ENCODE data around the gene LRRC55. TPM values are rescaled to one million over a fixed set of nuclear protein-coding genes. Genes with fewer than 3 reads are reported as not detected.
A peak's percentile ranks its signal among the peaks of the same experiment; 100 is the strongest.

The LRRC55 gene
- total RNA-seq, 6 donors from 2014 or later, result 0.10 to 0.11 TPM; not detected in 4

DNA sequence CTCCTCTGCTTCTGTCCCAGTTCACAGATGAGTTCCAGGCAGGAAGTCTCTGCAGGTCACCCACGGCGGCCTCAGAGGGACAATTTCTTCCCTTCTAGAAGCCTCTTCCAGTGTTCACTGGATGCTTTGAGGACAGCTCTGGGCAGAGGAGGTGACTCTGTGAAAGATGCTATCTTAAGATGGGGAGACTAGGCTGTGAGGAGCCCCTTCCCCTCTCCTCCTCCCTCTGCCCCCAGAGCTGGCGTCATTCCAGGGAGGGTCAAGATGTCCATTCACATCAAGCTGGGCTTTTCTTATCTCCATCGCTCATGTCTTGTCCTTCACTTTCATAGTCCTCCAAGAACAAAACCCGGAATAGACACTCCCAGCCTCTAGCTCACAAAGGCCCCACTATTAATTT lies 51.9 kb downstream of the LRRC55 start:
- H3K27ac ChIP-seq, result no peak overlapping the region
- 50 to 53% methylated on average over 5 of the region's 5 CpGs for WGBS, 2 donors
- H3K27me3 ChIP-seq, result no peaks in the 10 kb centered on the region
- peaks cover 0 to 17% (median 4%) of the 10 kb centered on the region in 4 donors for H3K4me1 ChIP-seq
- H3K36me3 ChIP-seq, result no peaks in the 10 kb centered on the region
- H3K9me3 ChIP-seq, result no peaks in the 10 kb centered on the region
- H3K4me3 ChIP-seq, result no peak overlapping the region
- TF ChIP-seq POLR2A (IDR thresholded peaks at IDR 0.05), result no peak
- DNase-seq (no peak), ATAC-seq (ENCODE audit: low FRiP score in 2 of 2) (no peak)

GRCh38 chr11:57235761-57236703 lies 54.3 kb downstream of the LRRC55 start:
- Histone ChIP-seq H3K27ac (peak overlapping the region in 2 of 4 donors; percentile 24 to 62), H3K36me3 (no peaks in the 10 kb centered on the region), H3K4me1 (peaks cover 0 to 17% (median 4%) of the 10 kb centered on the region in 4 donors), H3K27me3 (no peaks in the 10 kb centered on the region), H3K9me3 (no peaks in the 10 kb centered on the region), H3K4me3 (peak overlapping the region in 2 of 4 donors; percentile 10 to 36)
- WGBS, 2 donors, result 73 to 83% methylated on average over 26 to 39 of the region's 39 CpGs
- DNase-seq, result peak in 1 of 2 donors; percentile 62
- no peak for TF ChIP-seq POLR2A (IDR thresholded peaks at IDR 0.05)
- TF ChIP-seq EP300 (IDR thresholded peaks at IDR 0.05), result no peak
- TF ChIP-seq POLR2AphosphoS5 (IDR thresholded peaks at IDR 0.05), result no peak
- TF ChIP-seq, protein P1, sequence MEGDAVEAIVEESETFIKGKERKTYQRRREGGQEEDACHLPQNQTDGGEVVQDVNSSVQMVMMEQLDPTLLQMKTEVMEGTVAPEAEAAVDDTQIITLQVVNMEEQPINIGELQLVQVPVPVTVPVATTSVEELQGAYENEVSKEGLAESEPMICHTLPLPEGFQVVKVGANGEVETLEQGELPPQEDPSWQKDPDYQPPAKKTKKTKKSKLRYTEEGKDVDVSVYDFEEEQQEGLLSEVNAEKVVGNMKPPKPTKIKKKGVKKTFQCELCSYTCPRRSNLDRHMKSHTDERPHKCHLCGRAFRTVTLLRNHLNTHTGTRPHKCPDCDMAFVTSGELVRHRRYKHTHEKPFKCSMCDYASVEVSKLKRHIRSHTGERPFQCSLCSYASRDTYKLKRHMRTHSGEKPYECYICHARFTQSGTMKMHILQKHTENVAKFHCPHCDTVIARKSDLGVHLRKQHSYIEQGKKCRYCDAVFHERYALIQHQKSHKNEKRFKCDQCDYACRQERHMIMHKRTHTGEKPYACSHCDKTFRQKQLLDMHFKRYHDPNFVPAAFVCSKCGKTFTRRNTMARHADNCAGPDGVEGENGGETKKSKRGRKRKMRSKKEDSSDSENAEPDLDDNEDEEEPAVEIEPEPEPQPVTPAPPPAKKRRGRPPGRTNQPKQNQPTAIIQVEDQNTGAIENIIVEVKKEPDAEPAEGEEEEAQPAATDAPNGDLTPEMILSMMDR (IDR thresholded peaks at IDR 0.05), result no peak
- ATAC-seq (ENCODE audit: low FRiP score in 2 of 2), result no peak

DNA sequence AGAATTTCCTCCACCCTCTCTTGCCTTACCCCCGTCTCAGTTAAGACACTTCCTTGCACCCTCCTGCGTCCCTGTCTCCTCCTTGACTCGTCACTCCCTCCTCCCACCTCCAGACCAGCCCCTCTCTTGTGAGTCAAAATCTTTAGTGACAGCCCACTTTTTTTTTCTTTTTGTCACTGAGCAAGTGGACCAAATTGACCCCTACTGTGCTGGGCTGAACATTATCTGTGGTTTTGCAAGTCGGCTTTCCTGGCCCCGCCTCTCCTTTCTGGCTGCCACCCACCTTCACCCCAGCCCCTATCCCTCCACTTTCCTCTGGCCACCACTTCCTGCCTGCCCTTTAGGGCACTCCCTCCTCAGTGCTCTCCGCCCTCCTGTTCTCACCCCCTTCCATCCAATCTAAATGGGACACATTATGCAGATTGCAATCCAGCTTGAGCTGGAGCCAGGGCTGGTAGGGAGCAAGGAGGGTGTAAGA lies 55.5 kb downstream of the LRRC55 start, which contains the start of gene APLNR:
TSS of gene APLNR (minus strand) at position 47 of the 478 bp plus-strand sequence. CDS start 246 bp downstream, outside the sequence.
- peaks cover 0 to 17% (median 6%) of the 10 kb centered on the region in 4 donors for H3K4me1 ChIP-seq
- H3K9me3 ChIP-seq, result no peaks in the 10 kb centered on the region
- no peaks in the 10 kb centered on the region for H3K27me3 ChIP-seq
- peak within 1 kb of the TSS in 2 of 4 donors; percentile 24 to 62 for H3K27ac ChIP-seq
- DNase-seq, result no peak
- H3K36me3 ChIP-seq, result no peaks in the 10 kb centered on the region
- peak within 1 kb of the TSS in 2 of 4 donors; percentile 10 to 36 for H3K4me3 ChIP-seq
- WGBS, 2 donors, result 18 to 35% methylated on average over 6 of the region's 6 CpGs
- ATAC-seq (ENCODE audit: low FRiP score in 2 of 2), result no peak
- TF ChIP-seq, protein P1 (IDR thresholded peaks at IDR 0.05), result no peak
- TF ChIP-seq POLR2AphosphoS5 (IDR thresholded peaks at IDR 0.05) (no peak), POLR2A (IDR thresholded peaks at IDR 0.05) (no peak), EP300 (IDR thresholded peaks at IDR 0.05) (no peak)

GRCh38 chr11:57239348-57239747 lies 57.6 kb downstream of the LRRC55 start:
- TF ChIP-seq POLR2AphosphoS5 (IDR thresholded peaks at IDR 0.05), result no peak
- TF ChIP-seq POLR2A (IDR thresholded peaks at IDR 0.05), result no peak
- TF ChIP-seq, protein P1 (IDR thresholded peaks at IDR 0.05), result no peak
- TF ChIP-seq EP300 (IDR thresholded peaks at IDR 0.05), result no peak
- Histone ChIP-seq H3K36me3 (no peaks in the 10 kb centered on the region), H3K4me1 (peaks cover 0 to 14% (median 6%) of the 10 kb centered on the region in 4 donors), H3K9me3 (no peaks in the 10 kb centered on the region), H3K27me3 (no peaks in the 10 kb centered on the region), H3K27ac (no peak overlapping the region), H3K4me3 (no peak overlapping the region)
- no peak for ATAC-seq (ENCODE audit: low FRiP score in 2 of 2)
- WGBS, 2 donors, result 67 to 77% methylated on average over 1 of the region's 1 CpG
- DNase-seq, result no peak

- no peak for ATAC-seq (ENCODE audit: low FRiP score in 2 of 2)
- Histone ChIP-seq H3K27ac (no peak overlapping the region), H3K9me3 (no peaks in the 10 kb centered on the region), H3K4me3 (no peak overlapping the region), H3K4me1 (peaks cover 0 to 13% (median 6%) of the 10 kb centered on the region in 4 donors), H3K36me3 (no peaks in the 10 kb centered on the region), H3K27me3 (no peaks in the 10 kb centered on the region)
- WGBS, 2 donors, result 88% methylated on average over 2 of the region's 2 CpGs
- no peak for TF ChIP-seq POLR2AphosphoS5 (IDR thresholded peaks at IDR 0.05)
- TF ChIP-seq, protein P1 (IDR thresholded peaks at IDR 0.05), result no peak
- DNase-seq, result no peak
Measured at GRCh38 chr11:57240007-57240406, 58.3 kb downstream of the LRRC55 start.

Measured in upper lobe of left lung (tissue), 6 donors.